PC-3 (cell line): Measurements from ENCODE around the gene TRMO. TPM values are rescaled to one million over a fixed set of nuclear protein-coding genes. Genes with fewer than 3 reads are reported as not detected.
A peak's percentile ranks its signal among the peaks of the same experiment; 100 is the strongest.

ENCODE experiments used
- ATAC-seq: fragments of 200-7000 bp; cut with Tn5 transposase; 2 replicates; pipeline ENCODE4 v1.9.1; 2020; ENCODE audit warnings: mild to moderate bottlenecking, moderate library complexity
- BruUV-seq: library from RNA; stranded (reverse); fragments of 400-500 nt; replicated peaks from 2 replicates; lab custom pipeline; 2021; lab: Mats Ljungman, UMichigan
- CTCF ChIA-PET: fragments of 300-600 bp; sonication (Branson Sonifier 250); formaldehyde crosslinking; loops from one replicate; lab custom pipeline; 2022; ENCODE audit warnings: antibody characterized with exemption; lab: Charles Lee
- POLR2A ChIA-PET: fragments of 300-600 bp; sonication (Branson Sonifier 250); formaldehyde crosslinking; loops from one replicate; lab custom pipeline; 2022; ENCODE audit warnings: antibody characterized with exemption; ENCODE audit not compliant: unreplicated experiment; lab: Charles Lee
- DNase-seq: peaks from one replicate; pipeline ENCODE4 v3.0.0-alpha.2; 2015
- H2AFZ ChIP-seq: fragments of 300-600 bp; sonication (generic); 2 replicates; pipeline ENCODE4 v1.6.0; 2016; ENCODE audit warnings: antibody characterized with exemption, low read length
- H3F3A ChIP-seq: fragments of 300-600 bp; sonication (generic); one replicate; pipeline ENCODE4 v1.6.0; 2017; ENCODE audit warnings: antibody characterized with exemption, low read length, control low read depth, mild to moderate bottlenecking; ENCODE audit not compliant: unreplicated experiment
- H3K27ac ChIP-seq: fragments of 300-600 bp; sonication (generic); 2 replicates; pipeline ENCODE4 v1.5.1; 2016; ENCODE audit warnings: mild to moderate bottlenecking, low read length
- H3K27me3 ChIP-seq: fragments of 300-600 bp; sonication (generic); 2 replicates; pipeline ENCODE4 v1.6.1; 2016; ENCODE audit warnings: low read length, mixed read lengths
- H3K36me3 ChIP-seq: fragments of 300-600 bp; sonication (generic); 2 replicates; pipeline ENCODE4 v1.6.1; 2016; ENCODE audit warnings: low read depth, mixed run types, low read length, mixed read lengths
- H3K4me1 ChIP-seq: fragments of 300-600 bp; sonication (generic); 2 replicates; pipeline ENCODE4 v1.5.1; 2016; ENCODE audit warnings: low read length; ENCODE audit not compliant: insufficient read depth
- H3K4me2 ChIP-seq: fragments of 300-600 bp; sonication (generic); 2 replicates; pipeline ENCODE4 v1.6.0; 2016; ENCODE audit warnings: low read length
- H3K4me3 ChIP-seq: fragments of 300-600 bp; sonication (generic); 2 replicates; pipeline ENCODE4 v1.5.1; 2016; ENCODE audit warnings: mild to moderate bottlenecking, low read length, mixed read lengths
- H3K79me2 ChIP-seq: fragments of 300-600 bp; sonication (generic); 2 replicates; pipeline ENCODE4 v1.6.1; 2017; ENCODE audit warnings: low read length, mixed read lengths
- H3K9ac ChIP-seq: fragments of 300-600 bp; sonication (generic); 2 replicates; pipeline ENCODE4 v1.6.0; 2016; ENCODE audit warnings: mild to moderate bottlenecking, low read length
- H3K9me2 ChIP-seq: fragments of 300-600 bp; sonication (generic); replicated peaks from 2 replicates; pipeline ENCODE4 v1.6.1; 2016; ENCODE audit warnings: mixed run types, low read length, mixed read lengths
- H3K9me3 ChIP-seq: fragments of 300-600 bp; sonication (generic); 2 replicates; pipeline ENCODE4 v1.6.1; 2016; ENCODE audit warnings: low read length, mixed read lengths
- H4K20me1 ChIP-seq: fragments of 300-600 bp; sonication (generic); 2 replicates; pipeline ENCODE4 v1.6.1; 2016; ENCODE audit warnings: low read length, mixed read lengths
- EZH2 ChIP-seq: fragments of 300-600 bp; sonication (generic); IDR thresholded peaks from one replicate; pipeline ENCODE4 v1.6.1; 2017; ENCODE audit warnings: antibody characterized with exemption, mild to moderate bottlenecking, low read length; ENCODE audit not compliant: unreplicated experiment
- EZH2phosphoT487 ChIP-seq: fragments of 300-600 bp; sonication (generic); IDR thresholded peaks from 2 replicates; pipeline ENCODE4 v1.6.1; 2018; ENCODE audit warnings: mild to moderate bottlenecking, antibody characterized with exemption, low read length, borderline replicate concordance
- intact Hi-C: fragments of 100-400 bp; cut with micrococcal nuclease; formaldehyde crosslinking; loops from 2 replicates; pipeline ENCODE4 v1.9.0; 2023
- total RNA-seq: library from RNA; depleted of rRNA; stranded (reverse); fragments of >200 nt; gene quantifications from 2 replicates; pipeline ENCODE4 v1.2.3, GENCODE V29; 2014
- TF ChIP-seq, protein P1 (sequence below): fragments of 300-600 bp; sonication (generic); conservative IDR thresholded peaks from 2 replicates; pipeline ENCODE4 v1.5.1; 2017; ENCODE audit warnings: antibody characterized with exemption, low read depth, mild to moderate bottlenecking, low read length

The TRMO gene
- total RNA-seq, 1 experiment from 2014 or later: 14.3 TPM

DNA sequence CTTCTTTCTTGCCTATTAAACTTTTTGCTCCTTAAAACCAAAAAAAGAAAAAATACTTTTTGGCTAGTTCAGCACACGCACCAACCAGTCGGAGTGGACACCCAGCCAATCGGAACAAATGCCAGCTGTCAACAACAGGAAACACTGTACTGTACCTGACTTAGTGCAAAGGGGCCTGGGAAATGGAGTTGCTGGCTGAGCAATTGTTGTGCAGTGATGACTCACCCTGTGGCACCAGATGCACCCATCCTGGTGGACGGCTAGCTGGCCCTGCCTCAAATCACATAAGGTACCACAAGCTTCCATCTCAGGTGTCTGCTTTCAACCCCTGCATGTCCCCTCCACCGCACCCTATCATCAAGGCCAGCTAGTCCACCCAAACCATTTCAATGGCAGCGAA, 48.4 kb downstream of the TRMO start:
- intact Hi-C loops: no loop called here
- Histone ChIP-seq H2AFZ (peak overlapping the region; percentile 61), H3K9ac (no peak overlapping the region), H3K79me2 (no peaks in the 10 kb centered on the region), H3K4me1 (peaks cover 36% of the 10 kb centered on the region), H3K9me2 (no peaks in the 10 kb centered on the region), H3K4me3 (no peak overlapping the region), H3K36me3 (no peaks in the 10 kb centered on the region), H4K20me1 (no peaks in the 10 kb centered on the region), H3K9me3 (no peaks in the 10 kb centered on the region), H3K27me3 (no peaks in the 10 kb centered on the region), H3K4me2 (no peak overlapping the region), H3F3A (peaks cover 4% of the 10 kb centered on the region), H3K27ac (0 out of 2 replicates have a peak overlapping the region, but pooled peaks have one; percentile 23)
- BruUV-seq: no TSS peak
- ChIA-PET CTCF (no interaction called here), POLR2A (no interaction called here)
- DNase-seq: peak; percentile 73
- TF ChIP-seq EZH2: no peak
- TF ChIP-seq, protein P1, sequence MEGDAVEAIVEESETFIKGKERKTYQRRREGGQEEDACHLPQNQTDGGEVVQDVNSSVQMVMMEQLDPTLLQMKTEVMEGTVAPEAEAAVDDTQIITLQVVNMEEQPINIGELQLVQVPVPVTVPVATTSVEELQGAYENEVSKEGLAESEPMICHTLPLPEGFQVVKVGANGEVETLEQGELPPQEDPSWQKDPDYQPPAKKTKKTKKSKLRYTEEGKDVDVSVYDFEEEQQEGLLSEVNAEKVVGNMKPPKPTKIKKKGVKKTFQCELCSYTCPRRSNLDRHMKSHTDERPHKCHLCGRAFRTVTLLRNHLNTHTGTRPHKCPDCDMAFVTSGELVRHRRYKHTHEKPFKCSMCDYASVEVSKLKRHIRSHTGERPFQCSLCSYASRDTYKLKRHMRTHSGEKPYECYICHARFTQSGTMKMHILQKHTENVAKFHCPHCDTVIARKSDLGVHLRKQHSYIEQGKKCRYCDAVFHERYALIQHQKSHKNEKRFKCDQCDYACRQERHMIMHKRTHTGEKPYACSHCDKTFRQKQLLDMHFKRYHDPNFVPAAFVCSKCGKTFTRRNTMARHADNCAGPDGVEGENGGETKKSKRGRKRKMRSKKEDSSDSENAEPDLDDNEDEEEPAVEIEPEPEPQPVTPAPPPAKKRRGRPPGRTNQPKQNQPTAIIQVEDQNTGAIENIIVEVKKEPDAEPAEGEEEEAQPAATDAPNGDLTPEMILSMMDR: no peak
- no peak for TF ChIP-seq EZH2phosphoT487
- ATAC-seq: peak; percentile 48

DNA sequence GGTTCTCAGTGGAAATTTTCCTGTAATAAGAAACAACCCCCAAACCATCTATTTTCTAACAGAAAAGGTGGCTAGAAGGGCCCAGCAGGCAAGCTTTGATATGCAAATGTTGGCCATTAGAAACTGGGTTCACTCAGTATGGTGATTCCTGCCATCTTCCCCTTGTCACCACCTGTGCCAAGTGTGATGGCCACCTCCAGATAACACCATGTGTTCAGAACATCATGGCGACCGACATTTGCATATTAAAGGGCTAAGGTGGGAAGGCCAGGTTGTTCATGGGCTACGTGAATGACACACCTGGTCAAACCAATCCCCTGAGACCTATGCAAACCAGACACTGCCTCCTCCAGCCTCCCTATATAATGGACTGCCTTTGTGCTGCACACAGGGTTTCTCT, 48.9 kb downstream of the TRMO start:
- no peaks in the 10 kb centered on the region for H3K79me2 ChIP-seq
- no peaks in the 10 kb centered on the region for H4K20me1 ChIP-seq
- peak overlapping the region; percentile 61 for H2AFZ ChIP-seq
- ChIA-PET POLR2A (no interaction called here), CTCF (no interaction called here)
- H3K9me3 ChIP-seq: no peaks in the 10 kb centered on the region
- H3F3A ChIP-seq: peaks cover 4% of the 10 kb centered on the region
- no peaks in the 10 kb centered on the region for H3K9me2 ChIP-seq
- BruUV-seq: no TSS peak
- no peaks in the 10 kb centered on the region for H3K36me3 ChIP-seq
- no peak overlapping the region for H3K9ac ChIP-seq
- no peak for ATAC-seq
- H3K4me3 ChIP-seq: no peak overlapping the region
- no peaks in the 10 kb centered on the region for H3K27me3 ChIP-seq
- TF ChIP-seq EZH2 (no peak), EZH2phosphoT487 (no peak)
- TF ChIP-seq, protein P1: no peak
- H3K27ac ChIP-seq: 0 out of 2 replicates have a peak overlapping the region, but pooled peaks have one; percentile 23
- DNase-seq: no peak
- H3K4me1 ChIP-seq: peaks cover 36% of the 10 kb centered on the region
- intact Hi-C loops: no loop called here
- no peak overlapping the region for H3K4me2 ChIP-seq

DNA sequence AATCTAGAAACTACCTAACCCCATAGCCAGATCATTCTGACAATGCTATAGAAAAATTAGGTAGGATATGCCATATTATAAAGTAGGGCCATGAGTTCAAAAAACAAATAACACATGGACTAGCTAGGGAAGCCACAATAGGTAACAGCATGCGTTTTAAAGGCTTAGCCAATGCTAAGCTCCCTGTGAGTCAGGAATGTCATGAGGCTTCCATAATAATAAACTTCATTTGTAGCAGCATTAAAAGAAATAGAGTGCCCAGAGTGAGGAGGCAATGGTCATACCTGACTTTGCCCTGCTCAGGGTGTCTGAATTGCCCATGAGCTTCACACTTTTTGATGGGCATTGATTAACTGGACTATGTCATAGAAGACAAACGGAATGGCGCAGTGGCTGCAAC, 53.4 kb downstream of the TRMO start:
- H3K4me3 ChIP-seq: no peak overlapping the region

More for the DNA sequence above, 53.4 kb downstream of the TRMO start:
- no peak for TF ChIP-seq EZH2
- TF ChIP-seq, protein P1: no peak
- TF ChIP-seq EZH2phosphoT487: no peak
- no TSS peak for BruUV-seq
- Histone ChIP-seq H3K79me2 (no peaks in the 10 kb centered on the region), H3K9me2 (no peaks in the 10 kb centered on the region), H3K36me3 (no peaks in the 10 kb centered on the region), H4K20me1 (no peaks in the 10 kb centered on the region), H3K27me3 (no peaks in the 10 kb centered on the region), H3K27ac (no peak overlapping the region), H3K4me2 (no peak overlapping the region), H3F3A (no peaks in the 10 kb centered on the region), H3K4me1 (peaks cover 5% of the 10 kb centered on the region), H3K9ac (no peak overlapping the region), H2AFZ (no peak overlapping the region), H3K9me3 (peaks cover 11% of the 10 kb centered on the region; the same call in 1 of the 2 replicates)
- DNase-seq (no peak), ATAC-seq (no peak)
- ChIA-PET CTCF (no interaction called here), POLR2A (no interaction called here)
- intact Hi-C loops: no loop called here
